ENCODE measurements around the gene NSRP1. TPM values are rescaled to one million over a fixed set of nuclear protein-coding genes. Genes with fewer than 3 reads are reported as not detected.

Gene NSRP1
- total and polyA plus RNA-seq, 2 of the 8 experiments (the other 6 are each of a cell fraction or from before 2014, with no cell fraction given) = 6.1 to 22.4 TPM

DNA sequence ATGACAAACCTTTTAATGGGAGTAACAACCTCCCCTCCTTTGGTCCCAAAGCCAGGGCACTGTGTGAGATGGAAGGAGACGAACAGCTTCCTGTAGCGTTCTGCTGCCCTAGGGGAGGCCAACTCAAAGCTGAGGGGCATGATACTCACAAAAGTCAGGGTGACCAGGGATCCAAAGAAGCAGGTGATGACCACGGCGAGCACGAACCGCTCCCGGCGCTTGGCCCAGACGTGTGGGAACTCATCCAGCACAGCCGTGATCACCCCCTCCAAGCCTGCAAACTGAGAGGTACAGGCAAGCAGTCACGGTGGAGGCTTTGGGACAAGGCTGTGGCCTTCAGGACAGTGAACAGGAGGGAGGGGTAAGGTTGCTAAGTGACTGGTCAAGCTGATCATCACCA lies 93.8 kb downstream of the NSRP1 start (continued):
- no peak for TF ChIP-seq SIN3A (conservative IDR thresholded peaks at IDR 0.05 in 1 of 2, IDR thresholded peaks at IDR 0.05 in 1 of 2; ENCODE audit: low read depth in 1 of 2, low read length in 2 of 2)
- no peak for TF ChIP-seq SP4 (IDR thresholded peaks at IDR 0.05; ENCODE audit: low read length)
- no peak for TF ChIP-seq RBBP5 (IDR thresholded peaks at IDR 0.05; ENCODE audit: borderline replicate concordance, low read depth, low read length)
- TF ChIP-seq, protein P1, sequence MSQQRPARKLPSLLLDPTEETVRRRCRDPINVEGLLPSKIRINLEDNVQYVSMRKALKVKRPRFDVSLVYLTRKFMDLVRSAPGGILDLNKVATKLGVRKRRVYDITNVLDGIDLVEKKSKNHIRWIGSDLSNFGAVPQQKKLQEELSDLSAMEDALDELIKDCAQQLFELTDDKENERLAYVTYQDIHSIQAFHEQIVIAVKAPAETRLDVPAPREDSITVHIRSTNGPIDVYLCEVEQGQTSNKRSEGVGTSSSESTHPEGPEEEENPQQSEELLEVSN (IDR thresholded peaks at IDR 0.05) = no peak
- no peak for TF ChIP-seq KDM1A (IDR thresholded peaks at IDR 0.05; ENCODE audit: borderline replicate concordance, low read length)
